GM23248 (cell line): Measurements from ENCODE around the gene RARS2. TPM values are rescaled to one million over a fixed set of nuclear protein-coding genes. Genes with fewer than 3 reads are reported as not detected.

ENCODE experiments used
- DNase-seq: peaks from one replicate; pipeline ENCODE4 v3.0.0-alpha.2; 2015
- H2AFZ ChIP-seq: fragments of 200-600 bp; sonication (generic); 2 replicates; pipeline ENCODE4 v1.6.1; 2016; ENCODE audit warnings: antibody characterized with exemption
- H3F3A ChIP-seq: fragments of 200-600 bp; sonication (generic); 2 replicates; pipeline ENCODE4 v1.6.1; 2016; ENCODE audit warnings: mild to moderate bottlenecking, antibody characterized with exemption, mixed run types; ENCODE audit not compliant: insufficient read depth
- H3K27ac ChIP-seq: fragments of 200-600 bp; sonication (generic); 2 replicates; pipeline ENCODE4 v1.5.1; 2016; ENCODE audit warnings: mild to moderate bottlenecking
- H3K27me3 ChIP-seq: fragments of 200-600 bp; sonication (generic); replicated peaks from 2 replicates; pipeline ENCODE4 v1.6.1; 2016; ENCODE audit warnings: mild to moderate bottlenecking; ENCODE audit not compliant: insufficient read depth
- H3K36me3 ChIP-seq: fragments of 200-600 bp; sonication (generic); 2 replicates; pipeline ENCODE4 v1.6.1; 2016; ENCODE audit warnings: low read depth, mild to moderate bottlenecking
- H3K4me1 ChIP-seq: fragments of 200-600 bp; sonication (generic); 2 replicates; pipeline ENCODE4 v1.6.1; 2016; ENCODE audit warnings: mild to moderate bottlenecking; ENCODE audit not compliant: insufficient read depth
- H3K4me2 ChIP-seq: fragments of 200-600 bp; sonication (generic); one replicate; pipeline ENCODE4 v1.6.1; 2016; ENCODE audit warnings: mild to moderate bottlenecking; ENCODE audit not compliant: unreplicated experiment
- H3K4me3 ChIP-seq: fragments of 200-600 bp; sonication (generic); 2 replicates; pipeline ENCODE4 v1.5.1; 2016; ENCODE audit warnings: mild to moderate bottlenecking
- H3K79me2 ChIP-seq: fragments of 200-600 bp; sonication (generic); 2 replicates; pipeline ENCODE4 v1.6.1; 2016; ENCODE audit warnings: mild to moderate bottlenecking; ENCODE audit not compliant: insufficient read depth
- H3K9ac ChIP-seq: fragments of 200-600 bp; sonication (generic); 2 replicates; pipeline ENCODE4 v1.6.1; 2016; ENCODE audit warnings: mild to moderate bottlenecking
- H3K9me2 ChIP-seq: fragments of 200-600 bp; sonication (generic); 2 replicates; pipeline ENCODE4 v1.6.1; 2016; ENCODE audit warnings: mixed run types, mild to moderate bottlenecking, moderate library complexity; ENCODE audit not compliant: insufficient read depth
- H3K9me3 ChIP-seq: fragments of 200-600 bp; sonication (generic); one replicate; pipeline ENCODE4 v1.6.1; 2017; ENCODE audit warnings: low read depth
- H4K20me1 ChIP-seq: fragments of 200-600 bp; sonication (generic); 2 replicates; pipeline ENCODE4 v1.6.0; 2016; ENCODE audit not compliant: insufficient read depth
- EZH2 ChIP-seq: fragments of 200-600 bp; sonication (generic); IDR thresholded peaks from 2 replicates; pipeline ENCODE4 v1.6.1; 2018; ENCODE audit warnings: antibody characterized with exemption, mild to moderate bottlenecking; ENCODE audit not compliant: insufficient read depth, poor library complexity, severe bottlenecking
- EZH2phosphoT487 ChIP-seq: fragments of 200-600 bp; sonication (generic); IDR thresholded peaks from 2 replicates; pipeline ENCODE4 v1.6.1; 2018; ENCODE audit warnings: antibody characterized with exemption, moderate library complexity, mild to moderate bottlenecking, low read depth; ENCODE audit not compliant: insufficient read depth
- WGBS, 2 experiments: methylation state at CpG; one replicate each; pipeline ENCODE4 v1.1.6; 2015 to 2017; ENCODE audit warnings: low lambda C conversion rate in 2 of 2, low coverage in 1 of 2; ENCODE audit errors: missing lambda C conversion rate in 2 of 2; 5-methylcytosine and 5-hydroxymethylcytosine counted together
- in situ Hi-C: fragments of 300-500 bp; cut with MboI; formaldehyde crosslinking; loops from 2 replicates; pipeline ENCODE4 v1.15.0; 2020
- polyA plus RNA-seq: library from polyadenylated mRNA; unstranded; fragments of >200 nt; fragmentation: Nextera tagmentation; extraction: Ambion mirVana; gene quantifications from 2 replicates; pipeline ENCODE4 v1.2.1, GENCODE V29; 2016
- total RNA-seq: library from RNA; depleted of rRNA; stranded (reverse); fragments of >200 nt; shearing (Covaris generic); gene quantifications from 2 replicates; pipeline ENCODE4 v1.2.3, GENCODE V29; 2014

RARS2 gene
- total and polyA plus RNA-seq, 2 experiments from 2014 or later: 38.7 to 77.3 TPM

- no peaks in the 10 kb centered on the region for H4K20me1 ChIP-seq
- WGBS, 2 experiments: 100% methylated on average over 1 of the region's 1 CpG
Measured at GRCh38 chr6:87600576-87600975, 10.8 kb upstream of the RARS2 start.

GRCh38 chr6:87590990-87591389 is 1.2 kb upstream of the RARS2 start:
- 55 to 56% methylated on average over 4 of the region's 4 CpGs for WGBS, 2 experiments

More at GRCh38 chr6:87600576-87600975, 10.8 kb upstream of the RARS2 start:
- TF ChIP-seq EZH2phosphoT487 (no peak), EZH2 (no peak)
- peaks cover 15% of the 10 kb centered on the region for H3K36me3 ChIP-seq
- no peak overlapping the region for H3K27ac ChIP-seq
- H3K9me2 ChIP-seq: no peaks in the 10 kb centered on the region
- no peaks in the 10 kb centered on the region for H3K4me1 ChIP-seq
- in situ Hi-C loops: no loop called here
- no peak overlapping the region for H3K4me2 ChIP-seq
- no peaks in the 10 kb centered on the region for H3F3A ChIP-seq
- H3K4me3 ChIP-seq: no peak overlapping the region
- DNase-seq: no peak
- H3K79me2 ChIP-seq: no peaks in the 10 kb centered on the region
- H3K9ac ChIP-seq: no peak overlapping the region
- no peak overlapping the region for H2AFZ ChIP-seq
- H3K9me3 ChIP-seq: no peaks in the 10 kb centered on the region
- no peaks in the 10 kb centered on the region for H3K27me3 ChIP-seq

DNA sequence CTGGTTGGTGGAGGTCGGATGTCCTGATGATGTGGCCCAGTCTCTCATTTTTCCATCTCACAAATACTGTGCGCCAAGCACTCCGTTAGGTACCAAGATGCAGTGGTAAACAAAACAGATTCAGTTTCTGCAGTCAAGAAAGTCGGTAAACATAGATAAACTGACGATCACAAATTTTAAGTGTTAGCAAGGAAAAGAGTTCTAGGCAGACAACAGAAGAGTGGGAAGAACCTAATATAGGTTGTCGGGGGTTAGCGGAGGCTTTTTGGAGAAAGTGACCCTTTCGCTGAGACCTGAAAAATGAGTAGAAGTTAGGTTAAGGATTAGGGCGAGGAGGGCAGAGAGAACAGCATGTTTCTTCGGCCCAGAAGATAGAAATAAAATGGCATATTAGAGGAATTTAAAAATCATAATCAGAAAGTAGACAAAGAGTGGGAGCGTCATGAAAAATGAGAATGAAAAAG is 662 bp upstream of the RARS2 start:
- H3K9me3 ChIP-seq: no peaks in the 10 kb centered on the region
- no peaks in the 10 kb centered on the region for H3K9me2 ChIP-seq
- in situ Hi-C loops: no loop called here
- peak overlapping the region; percentile 85 for H3K4me3 ChIP-seq
- 1 to 2% methylated on average over 11 of the region's 11 CpGs for WGBS, 2 experiments
- H4K20me1 ChIP-seq: no peaks in the 10 kb centered on the region
- DNase-seq: no peak
- H3K9ac ChIP-seq: peak overlapping the region; percentile 97
- H3K4me1 ChIP-seq: peaks cover 24% of the 10 kb centered on the region
- no peak for TF ChIP-seq EZH2phosphoT487
- no peak for TF ChIP-seq EZH2
- H3K36me3 ChIP-seq: peaks cover 4% of the 10 kb centered on the region; the same call in 1 of the 2 replicates
- no peaks in the 10 kb centered on the region for H3K27me3 ChIP-seq
- peak overlapping the region; percentile 91 for H3K27ac ChIP-seq
- peaks cover 6% of the 10 kb centered on the region; the same call in 1 of the 2 replicates for H3F3A ChIP-seq
- H2AFZ ChIP-seq: peak overlapping the region; percentile 94
- H3K4me2 ChIP-seq: peak overlapping the region; percentile 92
- H3K79me2 ChIP-seq: peaks cover 91% of the 10 kb centered on the region

More at GRCh38 chr6:87590990-87591389, 1.2 kb upstream of the RARS2 start:
- no peaks in the 10 kb centered on the region for H3K27me3 ChIP-seq
- H3K27ac ChIP-seq: no peak overlapping the region
- H3K4me3 ChIP-seq: peak overlapping the region; percentile 85
- H3K4me2 ChIP-seq: peak overlapping the region; percentile 92
- H2AFZ ChIP-seq: peak overlapping the region; percentile 94
- no peaks in the 10 kb centered on the region for H3K9me3 ChIP-seq
- no peaks in the 10 kb centered on the region for H3K9me2 ChIP-seq
- H3K4me1 ChIP-seq: peaks cover 24% of the 10 kb centered on the region
- in situ Hi-C loops: no loop called here
- H4K20me1 ChIP-seq: no peaks in the 10 kb centered on the region
- H3K79me2 ChIP-seq: peaks cover 85% of the 10 kb centered on the region
- H3K9ac ChIP-seq: peak overlapping the region; percentile 97
- TF ChIP-seq EZH2 (no peak), EZH2phosphoT487 (no peak)
- H3K36me3 ChIP-seq: peaks cover 4% of the 10 kb centered on the region; the same call in 1 of the 2 replicates
- peak; percentile 48 for DNase-seq
- H3F3A ChIP-seq: peaks cover 6% of the 10 kb centered on the region; the same call in 1 of the 2 replicates

- WGBS, 2 experiments: 20 to 22% methylated on average over 10 of the region's 10 CpGs
- H2AFZ ChIP-seq: peak overlapping the region; percentile 94
- H3K27me3 ChIP-seq: no peaks in the 10 kb centered on the region
- H3K9me2 ChIP-seq: no peaks in the 10 kb centered on the region
- peak overlapping the region; percentile 100 for H3K4me2 ChIP-seq
- no peaks in the 10 kb centered on the region for H3K9me3 ChIP-seq
- peak overlapping the region; percentile 97 for H3K9ac ChIP-seq
- H3K79me2 ChIP-seq: peaks cover 99% of the 10 kb centered on the region
- TF ChIP-seq EZH2phosphoT487 (no peak), EZH2 (no peak)
- 0 out of 2 replicates have a peak, but pooled peaks cover 3% of the 10 kb centered on the region for H4K20me1 ChIP-seq
- H3K4me1 ChIP-seq: peaks cover 24% of the 10 kb centered on the region
- peaks cover 6% of the 10 kb centered on the region; the same call in 1 of the 2 replicates for H3F3A ChIP-seq
- peak; percentile 64 for DNase-seq
- H3K36me3 ChIP-seq: peaks cover 9% of the 10 kb centered on the region; the same call in 1 of the 2 replicates
- peak overlapping the region; percentile 91 for H3K27ac ChIP-seq
- in situ Hi-C loops: no loop called here
- peak overlapping the region; percentile 85 for H3K4me3 ChIP-seq
Measured at GRCh38 chr6:87588756-87589407, 905 bp downstream of the RARS2 start.
